IPS-20b (cell line): ENCODE measurements around the gene ITM2B.

ENCODE experiments used
- H3K27ac ChIP-seq: one replicate; pipeline ENCODE4 v1.5.1; 2013; ENCODE audit warnings: low read length
- H3K27me3 ChIP-seq: 2 replicates; pipeline ENCODE4 v1.6.1; 2013; ENCODE audit warnings: mild to moderate bottlenecking, low read length, inconsistent platforms; ENCODE audit not compliant: insufficient read depth
- H3K36me3 ChIP-seq: 2 replicates; pipeline ENCODE4 v1.6.1; 2013; ENCODE audit warnings: low read depth, mild to moderate bottlenecking, inconsistent platforms, low read length, moderate library complexity; ENCODE audit not compliant: insufficient read depth
- H3K4me1 ChIP-seq: 2 replicates; pipeline ENCODE4 v1.6.1; 2013; ENCODE audit warnings: mild to moderate bottlenecking, control low read depth, inconsistent platforms, low read length, moderate library complexity; ENCODE audit not compliant: insufficient read depth
- H3K4me3 ChIP-seq: 2 replicates; pipeline ENCODE4 v1.5.1; 2013; ENCODE audit warnings: mild to moderate bottlenecking, low read length, inconsistent platforms
- H3K9ac ChIP-seq: 2 replicates; pipeline ENCODE4 v1.6.1; 2013; ENCODE audit warnings: low read depth, mild to moderate bottlenecking, inconsistent platforms, low read length, moderate library complexity
- H3K9me3 ChIP-seq: 2 replicates; pipeline ENCODE4 v1.6.1; 2013; ENCODE audit warnings: mild to moderate bottlenecking, low read depth, low read length, inconsistent platforms; ENCODE audit not compliant: insufficient read depth

ITM2B gene

GRCh38 chr13:48318377-48318811, 85.4 kb downstream of the ITM2B start:
- peaks cover 7% of the 10 kb centered on the region; the same call in 1 of the 2 replicates for H3K9me3 ChIP-seq
- no peaks in the 10 kb centered on the region for H3K4me1 ChIP-seq
- no peak overlapping the region for H3K9ac ChIP-seq
- no peaks in the 10 kb centered on the region for H3K27me3 ChIP-seq
- H3K27ac ChIP-seq, result no peak overlapping the region
- no peaks in the 10 kb centered on the region for H3K36me3 ChIP-seq
- H3K4me3 ChIP-seq, result no peak overlapping the region

- Histone ChIP-seq H3K36me3 (no peaks in the 10 kb centered on the region), H3K4me1 (no peaks in the 10 kb centered on the region), H3K9me3 (peaks cover 7% of the 10 kb centered on the region; the same call in 1 of the 2 replicates), H3K9ac (no peak overlapping the region), H3K4me3 (no peak overlapping the region), H3K27me3 (no peaks in the 10 kb centered on the region), H3K27ac (no peak overlapping the region)
These were observed 86.0 kb downstream of the ITM2B start for GRCh38 chr13:48318821-48319511.
